HG03060 (cell line): ENCODE results near the gene ITPRID2.
"Not testable (repeated sequence)": the region's sequence is repeated elsewhere in the genome, so short reads cannot be mapped to it uniquely, and the experiment has no call there.

ENCODE experiments used
- ATAC-seq: cut with Tn5 transposase; IDR thresholded peaks from one replicate; pipeline ENCODE4 v1.9.1; 2021; ENCODE audit warnings: low read depth, moderate number of reproducible peaks; ENCODE audit not compliant: unreplicated experiment

Gene ITPRID2

DNA sequence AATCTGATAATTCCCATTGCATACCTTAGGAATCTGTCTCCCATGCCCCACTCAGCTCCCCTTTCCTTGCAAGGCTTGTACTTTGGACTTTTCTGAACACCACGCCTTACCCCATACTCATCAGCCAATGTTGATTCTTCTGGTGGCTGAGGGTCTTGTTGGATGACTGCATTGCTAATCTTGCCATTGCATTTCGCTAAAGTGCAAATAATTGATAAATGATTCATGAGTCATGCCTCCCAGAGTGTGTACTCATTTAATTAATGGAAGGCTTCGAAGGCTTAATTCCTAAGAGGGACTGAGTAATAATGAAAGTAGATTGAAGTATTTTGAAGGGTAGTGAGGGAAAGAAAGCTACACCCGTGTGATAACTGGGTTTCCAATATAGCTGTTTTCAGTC, 66.1 kb downstream of the ITPRID2 start:
- no peak for ATAC-seq

DNA sequence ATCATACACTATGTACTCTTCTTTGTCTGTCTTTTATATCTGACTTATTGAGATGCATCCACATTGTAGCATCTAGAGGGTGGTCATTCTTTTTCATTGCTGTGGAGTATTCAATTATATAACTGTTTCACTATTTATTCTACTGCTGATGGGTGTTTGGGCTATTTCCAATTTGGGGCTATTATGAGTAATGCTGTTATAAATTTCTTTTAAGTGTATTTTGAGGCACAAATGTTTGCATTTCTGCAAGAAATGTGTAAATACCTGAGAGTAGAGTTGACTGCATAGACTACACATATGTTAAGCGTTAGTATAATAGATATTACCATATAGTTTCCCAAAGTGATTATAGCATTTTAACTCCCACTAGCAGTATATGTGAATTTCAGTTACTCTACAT, 67.2 kb downstream of the ITPRID2 start:
- ATAC-seq: no peak

DNA sequence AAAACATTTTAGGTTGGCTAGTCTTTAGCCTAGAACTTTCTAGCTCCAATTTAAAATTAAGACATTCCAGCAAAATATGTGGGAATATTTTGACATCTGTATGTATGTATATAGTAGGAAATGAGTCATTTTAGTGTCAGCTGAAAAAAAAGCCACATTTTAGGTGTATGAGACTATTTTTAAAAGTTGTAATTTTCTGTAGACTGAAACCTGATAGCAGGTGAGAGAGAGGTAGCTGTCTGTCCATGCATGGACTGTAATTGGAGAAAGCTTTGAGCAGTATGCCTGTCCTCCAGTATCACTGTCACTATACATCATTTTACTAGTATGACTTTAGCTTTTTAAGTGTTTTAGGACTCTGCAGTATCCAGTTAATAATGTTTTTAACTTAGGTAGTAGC, 68.0 kb downstream of the ITPRID2 start:
- no peak for ATAC-seq

DNA sequence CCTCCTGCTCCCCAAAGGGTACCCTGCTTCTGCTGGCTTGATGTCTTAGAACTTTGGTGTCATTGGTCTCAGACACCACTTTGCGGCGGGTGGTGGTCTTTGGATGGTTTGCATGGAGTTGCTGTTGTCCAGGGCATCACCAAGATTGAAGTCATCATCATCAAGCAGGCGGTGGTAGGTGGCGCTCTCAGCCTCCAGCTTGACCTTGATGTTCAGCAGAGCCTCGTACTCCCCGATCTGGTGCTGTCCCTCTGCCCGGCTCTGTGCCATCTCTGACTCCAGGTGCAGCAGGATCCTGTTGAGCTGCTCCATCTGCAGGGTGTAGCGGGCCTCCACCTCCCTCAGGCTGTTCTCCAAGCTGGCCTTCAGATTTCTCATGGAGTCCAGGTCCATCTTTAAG, 69.6 kb downstream of the ITPRID2 start:
- not testable (repeated sequence) for ATAC-seq

DNA sequence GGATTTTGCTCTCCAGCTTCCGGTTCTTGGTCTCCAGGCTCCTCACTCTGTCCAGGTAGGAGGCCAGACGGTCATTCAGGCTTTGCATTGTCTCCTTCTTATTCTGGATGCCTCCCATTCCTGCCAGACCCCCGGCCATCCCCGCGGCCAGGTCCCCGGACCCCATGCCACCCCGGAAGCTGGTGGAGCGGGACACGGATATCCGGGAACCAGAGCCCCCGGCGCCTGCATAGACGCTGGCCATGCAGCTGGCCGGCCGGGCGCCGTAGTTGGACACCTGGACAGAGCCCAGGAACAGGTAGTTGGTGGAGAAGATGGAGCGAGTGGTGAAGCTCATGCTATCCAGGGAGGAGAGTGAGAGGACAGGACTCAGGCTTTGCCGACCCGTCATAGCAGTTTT, 70.6 kb downstream of the ITPRID2 start:
- ATAC-seq: no peak

DNA sequence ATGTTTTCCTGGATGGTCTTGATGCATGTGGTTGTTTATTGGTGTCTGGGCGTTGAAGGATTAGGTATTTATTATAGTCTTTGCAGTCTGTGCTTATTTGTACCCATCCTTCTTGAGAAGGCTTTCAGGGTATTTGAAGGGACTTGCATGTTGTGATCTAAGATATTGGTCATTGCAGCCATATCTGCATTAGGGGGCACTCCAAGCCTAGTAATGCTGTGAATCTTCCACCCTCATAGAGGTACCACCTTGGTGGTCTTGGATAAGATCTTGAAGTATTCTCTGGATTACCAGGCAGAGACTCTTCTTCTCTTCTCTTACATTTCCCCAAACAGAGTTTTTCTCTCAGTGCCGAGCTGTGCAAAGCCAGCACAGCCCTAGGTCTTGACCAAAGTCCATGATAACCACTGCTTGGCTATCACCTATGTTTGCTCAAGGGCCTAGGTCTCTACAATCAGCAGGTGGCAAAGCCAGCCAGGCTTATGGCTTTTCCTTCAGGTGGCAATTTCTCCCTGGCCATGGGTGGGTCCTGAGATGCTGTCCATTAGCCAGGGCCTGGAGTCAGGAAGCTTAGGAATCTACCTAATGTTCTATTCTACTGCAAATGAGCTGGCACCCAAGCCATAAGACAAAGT, 78.7 kb downstream of the ITPRID2 start:
- ATAC-seq: no peak

DNA sequence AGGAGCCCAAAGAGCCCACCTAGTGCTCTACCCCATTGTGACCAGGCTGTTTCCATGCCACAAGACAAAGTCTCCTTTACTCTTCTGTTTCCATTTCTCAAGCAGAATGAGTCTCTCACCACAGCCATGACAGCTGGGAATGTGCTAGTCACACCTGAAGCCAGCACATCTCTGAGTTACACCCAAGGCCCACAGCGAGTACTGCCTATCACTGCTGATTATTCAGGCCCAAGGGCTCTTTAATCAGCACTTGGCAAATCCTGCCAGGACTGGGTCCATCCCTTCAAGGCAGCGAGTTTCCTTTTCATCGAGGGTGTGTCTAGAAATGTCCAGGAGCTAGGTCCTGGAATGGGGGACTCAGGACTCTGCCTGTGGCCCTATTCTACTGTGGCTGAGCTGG, 79.5 kb downstream of the ITPRID2 start:
- no peak for ATAC-seq

DNA sequence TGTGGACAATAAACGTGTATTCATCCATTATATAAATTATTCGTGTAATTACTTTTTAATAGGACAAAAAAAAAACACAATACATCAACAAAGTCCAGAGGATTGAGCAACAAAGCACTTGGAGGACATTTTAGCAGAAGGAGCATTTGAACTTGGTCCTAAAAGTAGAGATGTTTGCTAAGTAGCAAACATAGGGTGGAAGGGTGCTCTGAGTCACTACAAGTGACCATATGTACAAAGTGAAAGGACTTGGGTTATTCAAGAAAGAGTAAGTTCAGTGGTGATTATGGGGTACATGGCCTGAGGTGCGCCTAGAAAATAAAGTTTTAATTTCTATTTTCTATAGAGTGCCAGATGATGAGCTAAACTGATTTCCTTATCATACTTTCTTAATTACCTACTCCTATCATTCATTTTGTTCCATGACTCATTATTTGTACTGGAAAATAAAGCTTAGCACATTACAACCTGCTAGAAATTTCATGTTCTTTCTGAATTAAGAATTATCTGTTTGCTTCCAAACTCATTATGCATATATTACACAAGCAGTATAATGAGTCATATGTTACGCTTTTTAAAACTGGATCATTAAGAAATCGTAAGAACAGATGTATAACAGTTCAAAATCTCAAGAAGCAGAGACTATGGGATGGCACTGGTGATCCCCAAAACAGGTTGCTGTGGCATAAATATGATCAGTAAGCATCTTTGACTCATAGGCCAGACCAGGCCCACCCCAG, 81.1 kb downstream of the ITPRID2 start:
- no peak for ATAC-seq

DNA sequence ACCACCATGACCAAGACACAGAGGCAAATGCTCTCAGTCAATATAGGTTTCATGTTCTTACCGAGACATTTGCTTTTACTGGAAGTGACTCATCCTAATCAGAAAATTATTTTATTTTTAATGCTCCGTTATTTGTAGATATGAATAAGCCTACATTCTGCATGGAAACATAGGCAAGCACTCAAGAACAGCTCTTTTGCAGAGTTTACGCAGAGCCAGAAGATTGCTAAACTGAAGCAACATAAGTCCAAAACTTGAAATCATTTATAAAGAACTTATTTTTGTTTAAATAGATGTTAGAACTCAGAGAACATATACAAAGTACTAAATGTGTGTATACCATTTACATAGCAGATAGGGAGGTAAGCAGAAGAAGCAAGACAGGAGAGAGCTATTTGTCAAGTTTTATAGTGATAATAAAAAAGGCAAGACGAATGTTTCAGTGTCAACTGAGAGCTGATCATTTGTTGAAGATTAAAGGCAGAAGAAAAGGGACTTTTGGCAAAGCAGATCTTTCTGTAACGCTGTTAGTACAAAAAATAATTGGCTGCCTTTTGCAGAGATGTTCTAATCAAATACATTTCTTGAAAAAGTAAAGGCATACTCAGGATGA, 81.7 kb downstream of the ITPRID2 start:
- no peak for ATAC-seq

DNA sequence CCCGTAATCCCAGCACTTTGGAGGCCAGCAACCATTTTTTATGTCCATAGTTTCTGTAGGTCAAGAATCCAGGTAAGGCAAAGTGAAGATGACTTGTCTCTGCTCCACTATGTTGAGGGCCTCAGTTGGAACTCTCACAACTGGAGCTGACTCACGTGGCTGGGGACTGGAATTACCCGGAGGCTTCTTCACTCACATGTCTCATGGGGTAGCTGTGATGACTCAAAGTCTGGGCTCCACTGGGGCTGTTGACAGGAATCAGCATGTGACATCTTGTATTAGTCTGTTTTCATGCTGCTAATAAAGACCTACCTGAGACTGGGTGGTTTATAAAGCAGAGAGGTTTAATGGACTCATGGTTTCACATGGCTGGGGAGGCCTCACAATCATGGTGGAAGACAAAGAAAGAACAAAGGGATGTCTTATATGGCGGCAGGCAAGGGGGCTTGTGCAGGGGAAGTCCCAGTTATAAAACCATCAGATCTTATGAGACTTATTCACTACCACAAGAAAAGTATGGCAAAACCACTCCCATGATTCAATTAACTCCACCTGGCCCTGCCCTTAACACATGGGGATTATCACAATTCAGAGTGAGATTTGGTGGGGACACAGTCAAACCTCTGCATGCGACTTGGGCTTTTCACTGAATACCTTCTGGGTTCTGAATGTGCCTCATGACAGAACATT, 86.3 kb downstream of the ITPRID2 start:
- peak; percentile 49 for ATAC-seq

DNA sequence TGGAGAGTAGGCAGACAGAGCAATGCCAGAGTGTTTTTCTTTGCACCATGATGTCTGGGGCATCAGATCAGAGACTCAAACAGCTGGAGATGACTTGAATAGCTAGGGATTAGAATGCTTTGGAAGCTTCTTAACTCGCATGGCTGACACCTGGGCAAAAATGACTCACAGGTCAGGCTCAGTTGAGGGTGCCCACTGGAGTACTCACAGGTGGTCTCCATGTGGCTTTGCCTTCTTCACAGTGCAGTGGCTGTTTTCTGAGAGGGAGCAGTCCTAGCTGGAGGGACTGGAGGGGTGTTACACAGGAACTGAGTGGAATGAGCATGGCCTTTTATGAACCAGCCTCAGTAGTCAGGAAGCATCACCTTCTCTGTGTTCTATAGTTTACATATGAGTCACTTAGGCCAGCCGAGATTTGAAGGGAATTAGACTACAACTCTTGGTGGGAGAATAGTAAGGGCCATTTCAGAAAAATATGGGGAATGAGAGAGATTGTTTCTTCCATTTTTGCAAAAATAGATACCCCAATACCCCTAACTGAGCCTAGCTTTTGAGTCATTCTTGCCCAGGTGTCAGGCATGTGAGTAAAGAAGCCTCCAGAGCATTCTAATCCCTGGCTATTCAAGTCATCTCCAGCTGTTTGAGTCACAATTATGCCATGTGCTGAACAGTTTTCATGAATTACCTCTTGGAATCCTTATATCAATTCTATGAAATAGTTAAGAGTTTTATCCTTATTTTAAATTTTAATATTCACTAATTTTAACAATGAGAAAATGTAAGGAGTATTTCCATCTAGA, 87.0 kb downstream of the ITPRID2 start:
- no peak for ATAC-seq
